Trophoblast cell (in vitro differentiated cells and primary cell): Measurements from ENCODE around the gene RFX8.

Source experiments
- DNase-seq, 2 donors: peaks; one replicate each; pipeline ENCODE4 v3.0.0-alpha.2; 2016
- H2AFZ ChIP-seq: 2 replicates; pipeline ENCODE4 v1.6.1; 2013; ENCODE audit warnings: low read length, moderate library complexity, mild to moderate bottlenecking; ENCODE audit not compliant: insufficient read depth, poor library complexity
- H2AK5ac ChIP-seq: 2 replicates; pipeline ENCODE4 v1.6.1; 2013; ENCODE audit warnings: mild to moderate bottlenecking, low read length
- H2BK120ac ChIP-seq: 2 replicates; pipeline ENCODE4 v1.6.1; 2013; ENCODE audit warnings: low read length, mild to moderate bottlenecking, moderate library complexity; ENCODE audit not compliant: insufficient read depth, poor library complexity
- H2BK12ac ChIP-seq: 2 replicates; pipeline ENCODE4 v1.6.1; 2013; ENCODE audit warnings: mild to moderate bottlenecking, low read length, moderate library complexity
- H2BK5ac ChIP-seq: 2 replicates; pipeline ENCODE4 v1.6.1; 2013; ENCODE audit warnings: low read length, low read depth, moderate library complexity, mild to moderate bottlenecking; ENCODE audit not compliant: poor library complexity
- H3K14ac ChIP-seq: 2 replicates; pipeline ENCODE4 v1.6.1; 2013; ENCODE audit warnings: mild to moderate bottlenecking, low read length
- H3K18ac ChIP-seq: 2 replicates; pipeline ENCODE4 v1.6.1; 2013; ENCODE audit warnings: mild to moderate bottlenecking, low read length
- H3K23ac ChIP-seq: 2 replicates; pipeline ENCODE4 v1.6.1; 2013; ENCODE audit warnings: low read length
- H3K27ac ChIP-seq: 2 replicates; pipeline ENCODE4 v1.5.1; 2013; ENCODE audit warnings: low read depth, mild to moderate bottlenecking, inconsistent platforms, low read length, moderate library complexity
- H3K27me3 ChIP-seq: 2 replicates; pipeline ENCODE4 v1.6.1; 2013; ENCODE audit warnings: inconsistent platforms, mild to moderate bottlenecking, low read length, moderate library complexity; ENCODE audit not compliant: insufficient read depth
- H3K36me3 ChIP-seq, 2 experiments: 1 replicate in 1 of 2; 2 replicates in 1 of 2; pipeline ENCODE4 v1.6.1; 2013; ENCODE audit warnings: low read length in 2 of 2, mild to moderate bottlenecking in 2 of 2, moderate library complexity in 1 of 2; ENCODE audit not compliant: insufficient read depth in 2 of 2, control insufficient read depth in 1 of 2
- H3K4ac ChIP-seq: 2 replicates; pipeline ENCODE4 v1.6.1; 2013; ENCODE audit warnings: low read depth, mild to moderate bottlenecking, low read length, moderate library complexity
- H3K4me1 ChIP-seq, 2 experiments: 1 replicate in 1 of 2; 2 replicates in 1 of 2; pipeline ENCODE4 v1.6.1; 2013; ENCODE audit warnings: low read length in 2 of 2, mild to moderate bottlenecking in 2 of 2, moderate library complexity in 1 of 2; ENCODE audit not compliant: insufficient read depth in 2 of 2, control insufficient read depth in 1 of 2
- H3K4me2 ChIP-seq: 2 replicates; pipeline ENCODE4 v1.6.1; 2013; ENCODE audit warnings: inconsistent platforms, mild to moderate bottlenecking, low read length, moderate library complexity
- H3K4me3 ChIP-seq: 2 replicates; pipeline ENCODE4 v1.5.1; 2013; ENCODE audit warnings: mild to moderate bottlenecking, low read depth, low read length, inconsistent platforms
- H3K79me1 ChIP-seq: one replicate; pipeline ENCODE4 v1.6.1; 2013; ENCODE audit warnings: low read length
- H3K79me2 ChIP-seq: 2 replicates; pipeline ENCODE4 v1.6.1; 2013; ENCODE audit warnings: low read length, mild to moderate bottlenecking; ENCODE audit not compliant: control insufficient read depth, insufficient read depth, poor library complexity
- H3K9ac ChIP-seq: 2 replicates; pipeline ENCODE4 v1.6.1; 2013; ENCODE audit warnings: mild to moderate bottlenecking, low read length
- H3K9me3 ChIP-seq: 2 replicates; pipeline ENCODE4 v1.6.1; 2013; ENCODE audit warnings: low read depth, mild to moderate bottlenecking, control low read depth, inconsistent platforms, low read length; ENCODE audit not compliant: insufficient read depth
- H4K12ac ChIP-seq: 2 replicates; pipeline ENCODE4 v1.6.1; 2013; ENCODE audit warnings: low read depth, mild to moderate bottlenecking, low read length, moderate library complexity
- H4K8ac ChIP-seq: 2 replicates; pipeline ENCODE4 v1.6.1; 2013; ENCODE audit warnings: low read depth, mild to moderate bottlenecking, low read length, moderate library complexity
- H4K91ac ChIP-seq: one replicate; pipeline ENCODE4 v1.6.1; 2013; ENCODE audit warnings: low read depth, mild to moderate bottlenecking, low read length, moderate library complexity
- WGBS: extraction: QIAGEN DNeasy Blood & Tissue Kit; methylation state at CpG from one replicate; pipeline ENCODE4 v1.1.7; 2013; ENCODE audit warnings: missing lambda C conversion rate; ENCODE audit not compliant: insufficient read length, insufficient coverage; ENCODE audit errors: extremely low coverage; 5-methylcytosine and 5-hydroxymethylcytosine counted together

RFX8 gene

GRCh38 chr2:101512993-101513392 lies 38.1 kb upstream of the RFX8 start:
- H3K4me1 ChIP-seq: no peaks in the 10 kb centered on the region
- no peak overlapping the region for H4K12ac ChIP-seq
- peak overlapping the region; percentile 94 for H3K23ac ChIP-seq
- H2BK12ac ChIP-seq: no peak overlapping the region
- no peaks in the 10 kb centered on the region for H3K79me1 ChIP-seq
- no peak overlapping the region for H3K18ac ChIP-seq
- H3K4me3 ChIP-seq: peak overlapping the region; percentile 6
- H2AFZ ChIP-seq: no peak overlapping the region
- no peak overlapping the region for H2BK120ac ChIP-seq
- WGBS: no CpG with 5 or more reads among the region's 3 CpGs
- no peaks in the 10 kb centered on the region for H3K79me2 ChIP-seq
- H3K27ac ChIP-seq: no peak overlapping the region
- no peak overlapping the region for H2BK5ac ChIP-seq
- H3K4me2 ChIP-seq: no peak overlapping the region
- no peak overlapping the region for H3K9ac ChIP-seq
- H3K36me3 ChIP-seq: no peaks in the 10 kb centered on the region
- H3K14ac ChIP-seq: no peak overlapping the region
- DNase-seq: no peak
- H3K27me3 ChIP-seq: no peaks in the 10 kb centered on the region
- H4K91ac ChIP-seq: no peak overlapping the region
- no peak overlapping the region for H2AK5ac ChIP-seq
- H3K4ac ChIP-seq: no peak overlapping the region
- H3K9me3 ChIP-seq: peaks cover 6% of the 10 kb centered on the region
- no peak overlapping the region for H4K8ac ChIP-seq

DNA sequence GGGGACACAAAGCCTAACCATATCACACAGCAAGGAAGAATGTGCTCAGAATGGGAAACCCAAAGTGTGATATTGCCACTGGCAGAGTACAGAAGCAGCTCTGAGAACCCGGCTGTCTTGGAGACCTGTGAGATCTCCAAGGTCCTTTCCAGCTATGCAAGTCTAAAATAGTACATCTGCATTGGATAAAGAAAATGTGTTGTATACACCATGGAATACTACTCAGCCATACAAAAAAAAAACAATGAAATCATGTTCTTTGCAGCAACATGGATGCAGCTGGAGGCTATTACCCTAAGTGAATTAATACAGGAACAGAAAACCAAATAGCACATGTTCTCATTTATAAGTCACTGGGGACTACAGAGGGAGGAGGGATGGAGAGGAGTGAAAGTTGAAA lies 36.5 kb upstream of the RFX8 start:
- H2AFZ ChIP-seq: no peak overlapping the region
- H3K4me1 ChIP-seq: no peaks in the 10 kb centered on the region
- H4K8ac ChIP-seq: no peak overlapping the region
- H4K12ac ChIP-seq: no peak overlapping the region
- H3K4me3 ChIP-seq: no peak overlapping the region
- no peak overlapping the region for H3K14ac ChIP-seq
- H3K36me3 ChIP-seq: no peaks in the 10 kb centered on the region
- no peak overlapping the region for H3K9ac ChIP-seq
- H4K91ac ChIP-seq: no peak overlapping the region
- no peak overlapping the region for H2BK5ac ChIP-seq
- peaks cover 3% of the 10 kb centered on the region for H3K9me3 ChIP-seq
- no peak overlapping the region for H2AK5ac ChIP-seq
- DNase-seq: no peak
- H2BK120ac ChIP-seq: no peak overlapping the region
- H3K4ac ChIP-seq: no peak overlapping the region
- no peak overlapping the region for H3K18ac ChIP-seq
- no peak overlapping the region for H3K27ac ChIP-seq
- H3K79me2 ChIP-seq: no peaks in the 10 kb centered on the region
- no peaks in the 10 kb centered on the region for H3K79me1 ChIP-seq
- no peak overlapping the region for H2BK12ac ChIP-seq
- no peak overlapping the region for H3K23ac ChIP-seq
- no peaks in the 10 kb centered on the region for H3K27me3 ChIP-seq
- WGBS: no CpG with 5 or more reads among the region's 1 CpG
- H3K4me2 ChIP-seq: no peak overlapping the region

DNA sequence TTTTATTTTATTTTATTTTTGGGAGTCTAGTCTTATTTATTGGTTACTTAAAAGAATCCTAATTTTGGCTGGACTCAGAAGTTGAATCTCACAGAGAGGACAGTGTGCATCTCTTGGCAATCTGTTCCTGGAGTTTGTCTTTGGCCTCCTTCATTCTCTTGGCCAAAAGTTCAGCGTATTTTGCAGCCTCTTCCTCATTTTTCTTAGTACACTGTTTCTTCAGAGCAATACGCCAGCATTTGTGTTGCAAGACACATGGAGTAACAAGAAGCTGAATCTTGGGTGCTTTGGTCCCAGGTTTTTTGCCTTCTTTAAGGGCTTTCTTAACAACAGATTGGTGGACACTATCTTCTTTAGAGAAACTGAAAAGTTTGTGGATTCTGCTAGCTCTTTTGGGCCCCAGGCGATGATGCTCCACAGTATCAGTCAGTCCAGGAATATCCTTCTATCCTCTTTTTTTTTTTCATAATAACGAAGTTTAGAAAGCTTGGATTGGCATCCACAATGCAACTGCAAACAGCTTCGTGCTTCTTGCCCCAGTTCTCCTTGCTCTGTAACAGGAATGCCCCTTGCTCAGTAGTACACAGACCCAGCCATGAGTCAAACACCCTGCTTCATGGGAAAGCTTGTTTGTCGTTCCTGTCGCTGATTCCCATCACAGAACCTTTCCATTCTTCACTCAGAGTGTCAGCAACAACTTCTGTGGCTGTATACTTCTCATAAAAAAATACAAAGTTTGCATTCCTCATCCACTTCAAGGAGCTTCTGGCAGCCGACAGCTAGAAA lies 34.8 kb upstream of the RFX8 start:
- Histone ChIP-seq H3K4me1 (no peaks in the 10 kb centered on the region), H3K36me3 (no peaks in the 10 kb centered on the region), H3K9me3 (peaks cover 3% of the 10 kb centered on the region), H3K4me2 (no peak overlapping the region), H3K27ac (no peak overlapping the region), H4K8ac (no peak overlapping the region), H2BK5ac (no peak overlapping the region), H3K4ac (no peak overlapping the region), H2AFZ (no peak overlapping the region), H3K18ac (no peak overlapping the region), H2AK5ac (no peak overlapping the region), H3K27me3 (no peaks in the 10 kb centered on the region), H2BK120ac (no peak overlapping the region), H3K9ac (no peak overlapping the region), H3K79me2 (no peaks in the 10 kb centered on the region), H3K23ac (no peak overlapping the region), H3K14ac (no peak overlapping the region), H4K91ac (no peak overlapping the region), H3K79me1 (no peaks in the 10 kb centered on the region), H3K4me3 (no peak overlapping the region), H2BK12ac (no peak overlapping the region), H4K12ac (no peak overlapping the region)
- no CpG with 5 or more reads among the region's 8 CpGs for WGBS
- peak; percentile 33 to 58 for DNase-seq

- no peak overlapping the region for H2AFZ ChIP-seq
- no peak overlapping the region for H4K8ac ChIP-seq
- H3K18ac ChIP-seq: no peak overlapping the region
- no peak overlapping the region for H2BK12ac ChIP-seq
- peaks cover 3% of the 10 kb centered on the region for H3K9me3 ChIP-seq
- no peak overlapping the region for H3K14ac ChIP-seq
- H3K36me3 ChIP-seq: no peaks in the 10 kb centered on the region
- H4K91ac ChIP-seq: no peak overlapping the region
- no CpG with 5 or more reads among the region's 5 CpGs for WGBS
- no peak overlapping the region for H3K4ac ChIP-seq
- H3K4me3 ChIP-seq: no peak overlapping the region
- no peak overlapping the region for H3K27ac ChIP-seq
- H3K23ac ChIP-seq: no peak overlapping the region
- no peak overlapping the region for H2BK5ac ChIP-seq
- no peak overlapping the region for H2AK5ac ChIP-seq
- no peaks in the 10 kb centered on the region for H3K79me2 ChIP-seq
- H3K4me1 ChIP-seq: no peaks in the 10 kb centered on the region
- no peaks in the 10 kb centered on the region for H3K27me3 ChIP-seq
- H3K9ac ChIP-seq: no peak overlapping the region
- H3K79me1 ChIP-seq: no peaks in the 10 kb centered on the region
- DNase-seq: peak in 1 of 2 donors; percentile 54
- no peak overlapping the region for H2BK120ac ChIP-seq
- no peak overlapping the region for H4K12ac ChIP-seq
- H3K4me2 ChIP-seq: no peak overlapping the region
These were observed 33.7 kb upstream of the RFX8 start for GRCh38 chr2:101508636-101509035.
